Skeletal muscle cell (primary cell): ENCODE results near the gene GRIP2.

Experiments
- DNase-seq: peaks from one replicate; pipeline ENCODE4 v3.0.0-alpha.2; 2010; ENCODE audit warnings: low read depth
- H3K4me3 ChIP-seq: 2 replicates; pipeline ENCODE4 v1.5.1; 2011; ENCODE audit warnings: low read depth, mild to moderate bottlenecking, control low read depth, low read length, moderate library complexity

The GRIP2 gene

GRCh38 chr3:14477311-14477935, 62.7 kb downstream of the GRIP2 start:
- no peak overlapping the region for H3K4me3 ChIP-seq
- DNase-seq, result no peak

- H3K4me3 ChIP-seq, result no peak overlapping the region
- no peak for DNase-seq
These were observed 63.4 kb downstream of the GRIP2 start for GRCh38 chr3:14476583-14477265.

- DNase-seq, result no peak
- H3K4me3 ChIP-seq, result no peak overlapping the region
These were observed 64.5 kb downstream of the GRIP2 start for GRCh38 chr3:14475621-14476020.

- DNase-seq, result no peak
- H3K4me3 ChIP-seq, result no peak overlapping the region
These were observed 65.6 kb downstream of the GRIP2 start for GRCh38 chr3:14474363-14475081.

GRCh38 chr3:14473411-14473891, 66.7 kb downstream of the GRIP2 start:
- H3K4me3 ChIP-seq, result no peak overlapping the region
- no peak for DNase-seq

GRCh38 chr3:14472471-14473351, 67.4 kb downstream of the GRIP2 start:
- DNase-seq, result peak; percentile 73

GRCh38 chr3:14471690-14472089, 68.5 kb downstream of the GRIP2 start:
- no peak for DNase-seq
- no peak overlapping the region for H3K4me3 ChIP-seq

More at GRCh38 chr3:14472471-14473351, 67.4 kb downstream of the GRIP2 start:
- H3K4me3 ChIP-seq, result no peak overlapping the region

- DNase-seq, result no peak
- no peak overlapping the region for H3K4me3 ChIP-seq
These were observed 69.1 kb downstream of the GRIP2 start for GRCh38 chr3:14471016-14471415.

GRCh38 chr3:14470461-14470860, 69.7 kb downstream of the GRIP2 start:
- DNase-seq, result no peak

GRCh38 chr3:14468621-14468981, 71.5 kb downstream of the GRIP2 start:
- no peak for DNase-seq
- H3K4me3 ChIP-seq, result no peak overlapping the region

More at GRCh38 chr3:14470461-14470860, 69.7 kb downstream of the GRIP2 start:
- H3K4me3 ChIP-seq, result no peak overlapping the region

- H3K4me3 ChIP-seq, result no peak overlapping the region
- no peak for DNase-seq
These were observed 72.1 kb downstream of the GRIP2 start for GRCh38 chr3:14467814-14468620.

- DNase-seq, result no peak
- H3K4me3 ChIP-seq, result no peak overlapping the region
These were observed 73.8 kb downstream of the GRIP2 start for GRCh38 chr3:14466179-14466903.

- no peak for DNase-seq
- no peak overlapping the region for H3K4me3 ChIP-seq
These were observed 74.7 kb downstream of the GRIP2 start for GRCh38 chr3:14465425-14465824.

- no peak for DNase-seq
- no peak overlapping the region for H3K4me3 ChIP-seq
These were observed 75.6 kb downstream of the GRIP2 start for GRCh38 chr3:14464521-14464920.

GRCh38 chr3:14464141-14464465, 76.0 kb downstream of the GRIP2 start:
- no peak for DNase-seq
- no peak overlapping the region for H3K4me3 ChIP-seq

- no peak for DNase-seq
- H3K4me3 ChIP-seq, result no peak overlapping the region
These were observed 76.6 kb downstream of the GRIP2 start for GRCh38 chr3:14463330-14464140.

- no peak for DNase-seq
These were observed 77.4 kb downstream of the GRIP2 start for GRCh38 chr3:14462738-14463137.

More at GRCh38 chr3:14462738-14463137, 77.4 kb downstream of the GRIP2 start:
- no peak overlapping the region for H3K4me3 ChIP-seq
